Gastrocnemius medialis (tissue), 4 donors: Measurements from ENCODE around the gene CRTC3. TPM values are rescaled to one million over a fixed set of nuclear protein-coding genes. Genes with fewer than 3 reads are reported as not detected.

Experiments used
- ATAC-seq, 2 donors: fragments of 150-250 bp; one replicate each; pipeline ENCODE4 v1.9.1; 2016
- DNase-seq, 2 donors: peaks; one replicate each; pipeline ENCODE4 v3.0.0-alpha.2; 2019
- H3K27ac ChIP-seq, 4 donors: fragments of 200-600 bp; sonication (generic); 1 replicate in 1 of 4; 2 replicates in 3 of 4; pipeline ENCODE4 v1.5.1; 2016 to 2018; ENCODE audit warnings: mild to moderate bottlenecking in 2 of 4, moderate library complexity in 1 of 4
- H3K27me3 ChIP-seq, 3 donors: fragments of 200-600 bp; sonication (generic) in 2 of 3; 1 replicate in 1 of 3; 2 replicates in 2 of 3; pipeline versions ENCODE4 v1.5.1 to v1.6.0; 2016 to 2019; ENCODE audit warnings: mild to moderate bottlenecking in 1 of 3, moderate library complexity in 1 of 3
- H3K36me3 ChIP-seq, 2 donors: fragments of 200-600 bp; sonication (generic) in 1 of 2; one replicate each; pipeline ENCODE4 v1.5.1; 2017 to 2018
- H3K4me1 ChIP-seq, 2 donors: fragments of 200-600 bp; sonication (generic) in 1 of 2; one replicate each; pipeline ENCODE4 v1.5.1; 2016 to 2017; ENCODE audit warnings: mild to moderate bottlenecking in 2 of 2
- H3K4me3 ChIP-seq, 4 donors: fragments of 200-600 bp; sonication (generic) in 3 of 4; 1 replicate in 1 of 4; 2 replicates in 3 of 4; pipeline ENCODE4 v1.5.1; 2016 to 2019; ENCODE audit warnings: mild to moderate bottlenecking in 2 of 4
- H3K9me3 ChIP-seq, 3 donors: fragments of 200-600 bp; sonication (generic) in 2 of 3; 1 replicate in 1 of 3; 2 replicates in 2 of 3; pipeline ENCODE4 v1.5.1; 2016 to 2019
- POLR2A ChIP-seq, 2 donors: fragments of 450-650 bp; IDR thresholded peaks; one replicate each; pipeline ENCODE4 v1.6.1; 2017; ENCODE audit warnings: antibody characterized with exemption in 2 of 2, mild to moderate bottlenecking in 2 of 2, moderate library complexity in 2 of 2
- in situ Hi-C, 4 donors: fragments of 200-750 bp; cut with MboI; loops; one replicate each; pipeline versions ENCODE4 v1.15.0 to v1.8.0; 2017; ENCODE audit warnings: low sequenced_read_pairs in 4 of 4
- intact Hi-C: fragments of 100-400 bp; cut with DNase I; formaldehyde crosslinking; loops from one replicate; pipeline ENCODE4 v1.15.1; 2023; ENCODE audit warnings: low total_unique reads
- total RNA-seq, 4 donors: library from RNA; depleted of rRNA; stranded (reverse); fragments of >200 nt; gene quantifications; one replicate each; pipeline versions ENCODE4 v1.1.0 to v1.2.3, GENCODE V29; 2016
- TF ChIP-seq, protein P1 (sequence below), 5 experiments: fragments of 450-650 bp in 3 of 5; fragments of 200-600 bp in 2 of 5; sonication (generic) in 2 of 5; IDR thresholded peaks in 4 of 5; conservative IDR thresholded peaks in 1 of 5; 1 replicate in 4 of 5; 2 replicates in 1 of 5; pipeline ENCODE4 v1.5.1; 2016 to 2019; ENCODE audit warnings: antibody characterized with exemption in 5 of 5, mild to moderate bottlenecking in 3 of 5, moderate library complexity in 3 of 5

Gene CRTC3
- total RNA-seq, 4 donors from 2014 or later, result 20.7 to 41.4 (median 30.5) TPM

DNA sequence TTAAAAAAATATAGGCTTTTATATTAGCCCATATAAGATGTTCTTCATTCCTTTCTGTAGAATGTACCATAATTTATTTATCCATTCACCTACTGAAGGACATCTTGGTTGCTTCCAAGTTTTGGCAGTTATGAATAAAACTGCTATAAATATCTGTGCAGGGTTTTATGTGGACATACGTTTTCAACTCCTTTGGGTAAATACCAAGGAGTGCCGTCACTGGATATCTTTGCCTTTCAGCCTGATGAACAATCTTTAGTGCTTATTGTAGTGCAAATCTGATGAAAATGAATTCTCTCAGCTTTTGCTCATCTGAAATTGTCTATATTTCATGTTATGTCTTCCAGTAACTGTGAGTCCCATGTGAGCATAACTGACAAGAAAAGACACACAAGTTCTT lies 160.9 kb downstream of the CRTC3 start:
- peak in 1 of 2 donors; percentile 55 for ATAC-seq
- Histone ChIP-seq H3K9me3 (no peaks in the 10 kb centered on the region), H3K27ac (no peak overlapping the region), H3K27me3 (no peaks in the 10 kb centered on the region), H3K36me3 (no peaks in the 10 kb centered on the region), H3K4me1 (no peaks in the 10 kb centered on the region), H3K4me3 (no peak overlapping the region)
- intact Hi-C loops (loop anchor here (5.0 kb wide), 1 partner anchor 197 kb away; no protein-coding TSS in a partner anchor), in situ Hi-C loops (loop anchor here in 3 of 4 donors (5.0 to 10.0 kb wide), 2 partner anchors 43 to 46 kb away; no protein-coding TSS in a partner anchor)
- DNase-seq, result no peak
- no peak for TF ChIP-seq POLR2A (IDR thresholded peaks at IDR 0.05)
- TF ChIP-seq, protein P1, sequence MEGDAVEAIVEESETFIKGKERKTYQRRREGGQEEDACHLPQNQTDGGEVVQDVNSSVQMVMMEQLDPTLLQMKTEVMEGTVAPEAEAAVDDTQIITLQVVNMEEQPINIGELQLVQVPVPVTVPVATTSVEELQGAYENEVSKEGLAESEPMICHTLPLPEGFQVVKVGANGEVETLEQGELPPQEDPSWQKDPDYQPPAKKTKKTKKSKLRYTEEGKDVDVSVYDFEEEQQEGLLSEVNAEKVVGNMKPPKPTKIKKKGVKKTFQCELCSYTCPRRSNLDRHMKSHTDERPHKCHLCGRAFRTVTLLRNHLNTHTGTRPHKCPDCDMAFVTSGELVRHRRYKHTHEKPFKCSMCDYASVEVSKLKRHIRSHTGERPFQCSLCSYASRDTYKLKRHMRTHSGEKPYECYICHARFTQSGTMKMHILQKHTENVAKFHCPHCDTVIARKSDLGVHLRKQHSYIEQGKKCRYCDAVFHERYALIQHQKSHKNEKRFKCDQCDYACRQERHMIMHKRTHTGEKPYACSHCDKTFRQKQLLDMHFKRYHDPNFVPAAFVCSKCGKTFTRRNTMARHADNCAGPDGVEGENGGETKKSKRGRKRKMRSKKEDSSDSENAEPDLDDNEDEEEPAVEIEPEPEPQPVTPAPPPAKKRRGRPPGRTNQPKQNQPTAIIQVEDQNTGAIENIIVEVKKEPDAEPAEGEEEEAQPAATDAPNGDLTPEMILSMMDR (IDR thresholded peaks at IDR 0.05 in 4 of 5, conservative IDR thresholded peaks at IDR 0.05 in 1 of 5), result no peak

DNA sequence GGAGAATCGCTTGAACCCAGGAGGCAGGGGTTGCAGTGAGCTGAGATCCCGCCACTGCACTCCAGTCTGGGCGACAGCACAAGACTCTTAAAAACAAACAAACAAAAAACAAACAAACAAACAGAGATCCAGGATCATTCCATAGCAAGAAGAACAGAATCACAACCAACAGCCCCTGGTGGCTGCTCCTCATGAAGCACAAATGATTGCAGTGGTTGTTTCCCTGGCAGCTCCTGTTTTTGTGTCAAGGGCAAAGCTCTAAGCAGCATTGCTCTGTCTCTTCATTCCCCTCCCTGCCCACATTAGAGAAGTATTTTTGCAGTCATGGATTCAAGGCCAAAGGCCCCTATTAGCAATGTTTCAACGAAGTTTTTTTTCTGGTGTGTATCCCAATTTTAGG lies 161.6 kb downstream of the CRTC3 start:
- Histone ChIP-seq H3K4me3 (no peak overlapping the region), H3K27ac (no peak overlapping the region), H3K27me3 (no peaks in the 10 kb centered on the region), H3K4me1 (no peaks in the 10 kb centered on the region), H3K9me3 (no peaks in the 10 kb centered on the region), H3K36me3 (no peaks in the 10 kb centered on the region)
- intact Hi-C loops (loop anchor here (5.0 kb wide), 1 partner anchor 196 kb away; no protein-coding TSS in a partner anchor), in situ Hi-C loops (loop anchor here in 3 of 4 donors (5.0 to 10.0 kb wide), 2 partner anchors 44 to 47 kb away; no protein-coding TSS in a partner anchor)
- ATAC-seq, result no peak
- no peak for TF ChIP-seq POLR2A (IDR thresholded peaks at IDR 0.05)
- TF ChIP-seq, protein P1 (IDR thresholded peaks at IDR 0.05 in 4 of 5, conservative IDR thresholded peaks at IDR 0.05 in 1 of 5), result no peak
- no peak for DNase-seq

DNA sequence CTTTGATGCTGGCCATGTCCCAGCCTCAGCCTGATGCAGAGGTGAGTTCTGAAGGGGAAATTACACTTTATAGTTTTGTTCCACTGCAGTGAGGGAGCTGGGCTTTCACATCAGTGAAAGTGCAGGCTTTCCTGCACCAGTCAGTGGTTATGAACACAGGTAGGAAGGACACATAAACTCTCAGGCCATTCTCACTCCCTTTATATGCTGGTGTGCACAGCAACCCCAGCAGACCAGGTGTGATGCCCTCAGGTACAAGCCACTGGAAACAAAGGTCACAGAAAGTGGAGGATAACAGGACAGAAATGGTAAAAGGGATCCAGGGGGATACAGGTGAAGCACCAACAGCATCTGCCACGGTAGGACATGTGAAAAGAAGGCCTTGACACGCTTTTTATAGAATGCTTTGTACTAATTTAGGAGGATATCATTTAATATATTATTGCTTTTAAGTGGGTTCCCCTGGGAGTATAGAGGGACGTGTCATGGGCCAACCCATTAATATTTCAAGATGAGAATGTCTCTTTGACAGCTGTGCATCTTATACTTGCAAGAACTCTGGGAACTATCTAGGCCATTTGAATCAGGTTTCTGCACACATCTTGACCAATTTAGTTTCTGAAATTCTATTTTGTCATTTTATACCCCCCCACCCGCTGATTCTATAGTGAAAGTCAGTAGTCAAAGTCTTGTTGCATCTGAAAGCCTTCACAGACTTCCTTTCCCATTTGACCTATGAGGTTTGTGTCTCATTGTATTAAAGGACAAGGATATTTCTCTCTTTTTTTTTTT lies 162.5 kb downstream of the CRTC3 start:
- intact Hi-C loops, result loop anchor here (5.0 kb wide), 1 partner anchor 195 kb away; no protein-coding TSS in a partner anchor
- Histone ChIP-seq H3K27me3 (no peaks in the 10 kb centered on the region), H3K4me3 (no peak overlapping the region), H3K4me1 (no peaks in the 10 kb centered on the region), H3K36me3 (no peaks in the 10 kb centered on the region), H3K9me3 (no peaks in the 10 kb centered on the region), H3K27ac (no peak overlapping the region)
- no peak for TF ChIP-seq POLR2A (IDR thresholded peaks at IDR 0.05)
- TF ChIP-seq, protein P1 (IDR thresholded peaks at IDR 0.05 in 4 of 5, conservative IDR thresholded peaks at IDR 0.05 in 1 of 5), result no peak
- in situ Hi-C loops, result loop anchor here in 3 of 4 donors (5.0 to 10.0 kb wide), 2 partner anchors 45 to 47 kb away; no protein-coding TSS in a partner anchor
- DNase-seq, result no peak
- ATAC-seq, result no peak

Other genes starting within 250 kb of the CRTC3 start
- gene ZNF774, start 177.6 kb upstream of the CRTC3 start, total RNA-seq, result 10 to 100 TPM in 1 of 4 donors, 1 to 10 TPM in 3; 2.1 to 17.1 (median 5.4) TPM
- gene IQGAP1, start 141.7 kb upstream of the CRTC3 start, total RNA-seq, result 10 to 100 TPM; 39.1 to 92.7 (median 59.1) TPM
- 10 to 100 TPM; 11.6 to 18.2 (median 14.5) TPM for gene BLM, start 187.4 kb downstream of the CRTC3 start, total RNA-seq